HG02852 (cell line): ENCODE measurements around the gene INHBB.

ENCODE experiments used
- ATAC-seq: cut with Tn5 transposase; IDR thresholded peaks from one replicate; pipeline ENCODE4 v1.9.1; 2021; ENCODE audit warnings: mild to moderate bottlenecking, moderate library complexity; ENCODE audit not compliant: unreplicated experiment

The INHBB gene

DNA sequence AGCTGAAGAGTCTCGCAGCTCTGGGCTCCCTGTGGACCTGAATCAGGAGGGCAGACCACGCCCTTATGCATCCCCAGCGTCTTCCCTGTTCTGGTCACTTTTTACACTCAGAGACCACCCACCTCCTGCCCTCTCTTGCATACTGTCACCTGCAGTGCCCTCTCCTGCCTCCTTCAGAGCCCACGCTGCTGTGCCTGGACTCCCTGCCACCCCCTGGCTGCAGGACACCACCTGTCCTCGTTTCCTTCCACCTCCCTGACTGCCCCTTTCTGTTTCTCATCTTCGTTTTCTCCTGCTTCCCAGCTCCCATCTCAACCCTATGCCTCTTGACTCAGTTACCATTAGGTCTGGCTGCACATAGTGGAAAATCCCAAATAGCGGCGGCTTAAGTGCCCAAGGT lies 9.2 kb upstream of the INHBB start:
- no peak for ATAC-seq

DNA sequence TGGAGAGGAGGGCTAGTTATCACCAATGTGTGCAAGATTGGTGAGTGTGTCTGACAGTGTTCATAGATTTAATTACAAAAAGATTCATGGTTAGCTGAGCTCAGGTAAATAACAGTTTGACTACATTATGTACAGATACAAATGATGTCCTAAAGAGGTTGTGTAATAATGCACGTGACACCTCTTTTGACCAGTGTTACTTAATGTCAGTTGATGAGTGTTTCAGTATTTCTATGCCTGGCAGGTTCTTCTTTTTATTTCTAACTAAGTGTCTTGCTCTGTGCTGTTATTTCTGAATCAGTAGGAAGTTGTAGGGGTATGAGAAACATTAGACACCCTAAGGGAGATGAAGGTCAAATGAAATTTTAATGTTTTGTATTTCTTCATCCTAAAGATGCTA lies 7.9 kb upstream of the INHBB start:
- no peak for ATAC-seq

DNA sequence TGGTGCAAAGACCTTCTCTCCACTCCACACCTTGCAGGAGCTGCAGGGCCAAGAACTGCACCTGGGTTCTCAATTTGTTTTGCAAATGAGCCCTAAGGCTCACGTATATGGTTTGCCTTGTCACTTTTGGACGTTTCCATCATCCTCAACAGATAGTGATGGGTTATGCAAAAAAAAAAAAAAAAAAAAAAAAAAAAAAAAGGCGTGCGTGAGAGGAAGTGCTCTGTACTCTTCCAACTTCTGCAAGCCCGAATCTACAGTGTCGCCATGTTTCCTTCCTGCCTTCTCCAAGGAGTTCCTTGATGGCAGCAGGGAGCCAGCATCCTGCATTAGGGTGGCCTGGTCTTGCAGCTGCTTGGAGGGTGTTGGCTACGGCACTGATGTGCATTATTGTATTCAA lies 4.0 kb upstream of the INHBB start:
- no peak for ATAC-seq

DNA sequence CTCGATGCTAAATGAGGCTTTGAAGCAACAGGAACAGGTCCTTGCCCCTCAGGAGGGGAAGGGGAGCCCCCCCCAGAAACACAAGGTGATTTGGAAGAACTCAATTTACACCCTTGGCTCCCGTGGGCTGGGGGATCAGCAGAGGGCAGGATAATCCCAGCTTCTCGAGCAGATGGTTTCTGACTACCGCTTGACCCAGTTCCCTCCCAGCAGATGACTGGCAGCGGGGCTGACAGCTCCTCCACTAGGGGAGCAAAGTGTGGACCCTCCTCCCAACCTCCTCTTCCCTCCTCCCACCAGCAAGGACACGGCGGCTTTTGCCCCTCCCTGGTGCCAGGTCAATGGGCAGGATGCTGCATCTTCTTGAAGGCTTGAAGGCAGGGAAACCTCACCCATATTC lies 3.5 kb upstream of the INHBB start:
- no peak for ATAC-seq

DNA sequence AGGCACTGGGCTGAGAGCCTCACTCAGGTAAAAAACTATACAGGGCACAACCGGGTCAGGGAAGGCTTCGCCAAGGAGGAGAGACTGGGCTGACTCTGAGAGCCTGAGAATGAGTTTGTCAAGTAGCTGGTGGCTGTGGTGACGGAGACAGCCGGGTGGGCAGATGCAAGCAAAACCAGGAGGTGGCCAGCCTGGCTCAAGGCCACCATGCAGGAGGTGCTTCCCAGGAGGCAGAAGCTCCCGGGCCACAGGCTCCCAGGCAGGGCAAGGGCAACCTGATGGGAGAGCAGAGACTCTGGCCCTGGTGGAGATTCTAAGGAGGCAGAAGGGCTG lies 2.9 kb upstream of the INHBB start:
- no peak for ATAC-seq

DNA sequence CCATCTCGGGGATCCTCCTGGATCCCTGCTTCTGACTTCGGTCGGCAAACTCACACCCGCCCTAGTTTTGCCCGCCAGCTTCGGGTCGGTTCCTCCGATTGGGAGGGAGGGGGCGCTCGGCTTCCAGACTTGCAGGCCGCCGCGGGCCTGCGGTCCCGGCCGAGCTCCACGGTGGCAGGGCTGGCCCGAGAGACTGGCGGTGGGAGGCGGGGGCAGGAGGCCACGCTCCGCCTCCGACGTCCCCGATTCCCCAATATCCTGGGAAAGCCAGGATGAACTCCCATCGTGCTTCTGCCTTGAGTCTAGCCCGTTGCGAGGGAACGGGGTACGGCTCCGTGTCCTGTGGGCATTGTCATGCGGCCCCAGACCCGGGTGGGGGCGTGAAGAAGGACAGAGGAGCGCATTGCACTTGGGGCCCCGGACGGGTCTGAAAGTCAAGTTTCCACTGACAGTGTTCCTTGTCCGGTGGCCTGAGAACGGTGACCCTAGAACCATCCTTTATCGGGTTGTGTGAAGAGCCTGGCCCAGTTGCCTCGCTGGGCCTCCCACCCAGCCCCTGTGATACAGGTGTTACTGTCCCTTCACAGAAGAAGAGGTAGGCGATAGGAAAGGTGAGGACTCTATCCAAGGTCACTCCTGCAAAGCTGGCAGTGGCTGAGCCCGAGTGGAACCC lies 2.4 kb upstream of the INHBB start:
- peak; percentile 49 for ATAC-seq

DNA sequence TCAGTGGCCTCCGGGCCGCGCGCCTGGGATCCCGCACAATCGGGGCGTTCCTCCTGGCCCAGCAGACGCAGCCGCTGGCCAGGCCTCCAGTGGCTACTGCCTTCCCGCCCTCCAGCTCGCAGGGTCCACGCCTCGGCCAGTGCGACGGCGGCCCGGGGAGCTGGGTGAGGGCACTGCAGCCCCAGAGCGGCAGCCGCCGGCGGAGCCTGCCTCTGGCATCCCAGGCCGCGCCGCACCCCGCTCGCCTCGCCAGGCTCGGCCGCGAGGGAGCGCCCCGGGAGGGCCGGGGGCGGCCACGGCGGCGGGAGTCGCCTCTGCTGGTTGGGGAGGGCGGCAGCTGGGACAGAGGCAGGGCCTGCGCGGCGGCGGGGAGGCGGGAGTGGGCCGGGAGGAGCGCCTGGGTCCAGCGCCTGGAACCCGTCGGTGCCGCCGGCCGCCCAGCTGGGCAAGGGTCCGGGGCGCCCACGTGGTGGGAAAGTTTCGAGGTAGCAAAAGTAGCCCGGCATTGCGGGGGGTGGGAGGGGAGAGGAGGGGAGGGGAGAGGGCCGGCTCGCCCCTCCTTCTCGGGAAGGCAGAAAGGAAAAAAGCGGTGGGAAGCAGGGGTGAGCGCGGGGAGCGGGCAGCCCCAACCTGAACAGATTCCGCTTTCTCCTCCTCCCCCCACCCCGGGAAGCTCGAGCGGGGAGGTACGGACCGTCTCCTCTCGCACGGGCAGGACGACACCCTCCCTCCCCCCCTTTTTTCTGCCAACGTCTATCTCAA lies 1.5 kb upstream of the INHBB start:
- ATAC-seq, result no peak

DNA sequence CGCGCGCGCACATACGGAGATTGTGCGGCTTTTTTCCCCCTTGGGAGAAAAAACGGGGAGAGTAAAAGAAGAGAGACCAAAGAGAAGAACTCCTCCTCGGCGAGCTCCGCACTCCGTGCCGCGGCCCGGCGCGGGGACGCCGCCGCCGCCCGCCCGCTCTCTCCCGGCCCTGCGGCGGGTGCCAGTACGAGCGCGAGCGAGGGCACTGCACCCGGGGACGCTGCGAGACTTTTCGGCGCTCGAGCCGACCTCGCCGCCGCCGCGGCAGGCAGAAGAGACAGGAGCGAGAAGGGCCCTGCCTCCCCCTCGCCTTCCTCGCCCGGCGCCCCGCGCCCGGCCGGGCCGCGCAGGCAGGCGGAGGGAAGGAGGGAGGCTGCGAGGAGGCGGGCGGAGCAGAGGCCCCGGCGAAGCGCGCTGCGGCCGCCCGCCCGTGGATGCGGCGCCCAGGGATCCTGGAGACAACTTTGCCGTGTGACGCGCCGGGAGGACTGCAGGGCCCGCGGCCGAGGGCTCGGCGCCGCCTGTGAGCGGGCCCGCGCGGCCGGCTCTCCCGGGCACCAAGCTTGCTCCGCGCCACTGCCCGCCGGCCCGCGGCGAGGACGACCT lies 857 bp upstream of the INHBB start:
- no peak for ATAC-seq

DNA sequence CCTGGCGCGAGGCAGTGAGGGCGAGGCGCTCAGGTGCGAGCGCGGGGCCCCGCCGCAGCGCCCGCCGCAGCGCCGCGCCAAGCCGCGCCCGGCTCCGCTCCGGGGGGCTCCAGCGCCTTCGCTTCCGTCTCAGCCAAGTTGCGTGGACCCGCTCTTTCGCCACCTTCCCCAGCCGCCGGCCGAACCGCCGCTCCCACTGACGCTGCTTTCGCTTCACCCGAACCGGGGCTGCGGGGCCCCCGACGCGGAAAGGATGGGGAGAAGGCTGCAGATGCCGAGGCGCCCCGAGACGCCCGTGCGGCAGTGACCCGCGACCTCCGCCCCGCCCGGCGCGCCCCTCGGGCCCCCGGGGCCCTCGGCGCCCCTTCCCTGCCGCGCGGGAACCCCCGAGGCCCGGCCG lies 328 bp upstream of the INHBB start:
- no peak for ATAC-seq

DNA sequence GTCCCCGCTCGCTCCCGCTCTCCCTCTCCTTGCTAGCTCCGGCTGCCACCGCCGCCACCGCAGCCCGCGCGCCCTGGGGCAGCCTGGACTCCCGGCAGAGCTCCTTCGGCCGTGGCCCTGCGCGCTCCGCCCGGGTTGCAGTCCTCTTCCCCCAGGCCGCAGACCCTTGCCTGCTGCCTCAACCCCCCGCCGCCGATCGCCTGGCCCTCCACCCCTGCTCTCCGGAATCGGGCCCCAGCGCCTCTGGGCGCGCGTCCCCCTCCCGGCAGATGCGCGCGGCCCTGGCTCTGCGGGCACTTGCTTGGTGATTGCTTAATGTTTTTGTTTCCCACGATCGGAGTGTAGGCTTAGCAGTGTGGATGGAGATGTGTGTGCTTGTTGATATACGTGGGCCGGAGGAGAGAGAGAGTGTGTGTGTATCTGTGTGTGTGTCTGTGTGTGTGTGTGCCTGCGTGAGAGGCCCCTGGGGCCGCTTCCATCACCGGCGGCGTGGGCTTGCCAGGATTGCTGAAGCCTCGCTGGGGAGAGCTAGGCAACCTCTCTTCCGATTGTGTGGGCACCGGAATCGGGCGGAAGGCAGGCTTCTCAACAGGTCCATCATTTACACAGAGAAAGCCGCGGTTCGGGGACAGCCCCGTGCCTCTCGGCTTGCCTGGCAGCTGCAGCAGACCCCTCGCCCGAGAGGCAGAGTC lies 877 bp downstream of the INHBB start:
- ATAC-seq, result no peak

DNA sequence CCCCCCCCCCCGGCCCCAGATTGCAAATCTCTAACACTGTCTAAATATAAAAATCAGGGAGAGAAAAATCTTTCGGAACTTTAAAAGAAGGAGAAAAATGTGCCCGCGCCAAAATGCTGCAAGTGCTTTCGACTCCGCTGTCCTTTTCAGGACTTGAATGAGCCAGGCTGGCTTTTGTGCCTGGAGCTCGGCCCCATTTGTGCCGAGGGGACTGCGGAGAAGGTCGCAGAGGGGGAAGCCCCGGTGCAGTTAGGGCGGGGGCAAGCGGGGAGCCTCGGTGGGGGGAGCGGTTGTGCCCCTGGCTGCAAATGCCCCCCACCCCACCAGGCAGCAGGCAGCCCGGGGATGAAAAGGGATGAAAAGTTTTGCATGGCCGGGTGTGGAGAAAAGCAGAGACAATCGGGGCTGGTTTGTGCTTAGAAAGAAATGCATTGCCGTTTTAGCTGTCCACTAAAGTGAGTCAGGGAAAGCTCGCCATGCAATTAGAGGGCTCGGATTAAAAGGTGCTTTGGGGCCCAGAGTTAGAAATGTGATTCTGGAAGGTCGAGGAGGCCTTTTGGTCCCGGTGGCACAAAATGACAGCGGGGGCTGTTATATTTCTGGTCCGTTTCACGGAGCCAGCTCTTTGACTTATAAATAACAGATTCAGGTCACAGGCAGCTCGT lies 1.6 kb downstream of the INHBB start:
- no peak for ATAC-seq

DNA sequence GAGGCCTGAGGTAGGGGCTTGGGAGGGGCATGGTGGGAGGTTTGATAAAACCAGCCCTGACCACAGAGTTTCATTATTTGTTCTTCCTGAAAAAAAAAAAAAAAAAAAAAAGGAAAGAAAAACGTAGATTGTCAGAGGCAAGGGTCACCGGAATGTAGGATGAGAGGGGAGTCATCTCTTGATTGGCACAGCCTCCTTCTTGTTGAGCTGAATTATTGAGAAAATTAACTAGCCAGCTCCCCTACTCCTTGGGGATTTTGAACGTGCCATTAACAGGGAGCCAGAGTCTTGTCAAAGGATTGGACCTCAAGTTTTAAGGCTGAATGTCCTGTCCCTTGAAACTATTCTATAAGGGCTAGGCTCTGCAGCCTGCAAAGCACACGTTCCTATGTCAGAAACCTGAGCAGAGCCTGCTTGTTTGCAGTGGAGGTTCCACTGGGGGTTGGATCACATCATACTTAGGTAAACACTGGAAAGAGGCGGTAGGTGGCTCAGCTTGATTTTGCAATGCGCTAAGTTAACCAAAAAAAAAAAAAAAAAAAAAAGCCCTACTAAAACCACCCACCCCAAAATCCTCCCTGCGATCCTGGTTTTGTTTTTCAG lies 2.3 kb downstream of the INHBB start:
- ATAC-seq, result no peak

DNA sequence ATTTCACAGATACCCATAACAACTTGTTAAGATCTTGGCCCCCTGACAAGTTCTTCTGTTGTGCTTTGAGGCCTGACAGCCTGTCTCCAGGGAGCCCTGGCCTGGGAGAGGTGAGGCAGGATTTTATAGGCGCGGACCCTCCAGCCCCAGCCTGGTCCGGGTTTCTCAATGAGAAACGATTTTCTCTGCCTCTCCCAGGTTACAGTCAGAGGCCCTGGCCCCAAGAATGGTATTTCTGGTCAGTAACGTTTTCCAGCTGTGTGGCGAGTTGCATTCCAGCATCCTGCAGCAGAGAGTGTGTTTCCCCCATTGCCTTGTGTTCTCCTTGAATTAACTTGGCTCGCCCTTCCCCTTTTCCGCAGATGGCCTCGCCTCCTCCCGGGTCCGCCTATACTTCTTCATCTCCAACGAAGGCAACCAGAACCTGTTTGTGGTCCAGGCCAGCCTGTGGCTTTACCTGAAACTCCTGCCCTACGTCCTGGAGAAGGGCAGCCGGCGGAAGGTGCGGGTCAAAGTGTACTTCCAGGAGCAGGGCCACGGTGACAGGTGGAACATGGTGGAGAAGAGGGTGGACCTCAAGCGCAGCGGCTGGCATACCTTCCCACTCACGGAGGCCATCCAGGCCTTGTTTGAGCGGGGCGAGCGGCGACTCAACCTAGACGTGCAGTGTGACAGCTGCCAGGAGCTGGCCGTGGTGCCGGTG lies 3.0 kb downstream of the INHBB start:
- no peak for ATAC-seq

DNA sequence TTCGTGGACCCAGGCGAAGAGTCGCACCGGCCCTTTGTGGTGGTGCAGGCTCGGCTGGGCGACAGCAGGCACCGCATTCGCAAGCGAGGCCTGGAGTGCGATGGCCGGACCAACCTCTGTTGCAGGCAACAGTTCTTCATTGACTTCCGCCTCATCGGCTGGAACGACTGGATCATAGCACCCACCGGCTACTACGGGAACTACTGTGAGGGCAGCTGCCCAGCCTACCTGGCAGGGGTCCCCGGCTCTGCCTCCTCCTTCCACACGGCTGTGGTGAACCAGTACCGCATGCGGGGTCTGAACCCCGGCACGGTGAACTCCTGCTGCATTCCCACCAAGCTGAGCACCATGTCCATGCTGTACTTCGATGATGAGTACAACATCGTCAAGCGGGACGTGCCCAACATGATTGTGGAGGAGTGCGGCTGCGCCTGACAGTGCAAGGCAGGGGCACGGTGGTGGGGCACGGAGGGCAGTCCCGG lies 3.5 kb downstream of the INHBB start:
- no peak for ATAC-seq

DNA sequence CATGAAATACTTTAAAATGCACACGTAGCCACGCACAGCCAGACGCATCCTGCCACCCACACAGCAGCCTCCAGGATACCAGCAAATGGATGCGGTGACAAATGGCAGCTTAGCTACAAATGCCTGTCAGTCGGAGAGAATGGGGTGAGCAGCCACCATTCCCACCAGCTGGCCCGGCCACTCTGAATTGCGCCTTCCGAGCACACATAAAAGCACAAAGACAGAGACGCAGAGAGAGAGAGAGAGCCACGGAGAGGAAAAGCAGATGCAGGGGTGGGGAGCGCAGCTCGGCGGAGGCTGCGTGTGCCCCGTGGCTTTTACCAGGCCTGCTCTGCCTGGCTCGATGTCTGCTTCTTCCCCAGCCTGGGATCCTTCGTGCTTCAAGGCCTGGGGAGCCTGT lies 4.1 kb downstream of the INHBB start:
- ATAC-seq, result no peak

DNA sequence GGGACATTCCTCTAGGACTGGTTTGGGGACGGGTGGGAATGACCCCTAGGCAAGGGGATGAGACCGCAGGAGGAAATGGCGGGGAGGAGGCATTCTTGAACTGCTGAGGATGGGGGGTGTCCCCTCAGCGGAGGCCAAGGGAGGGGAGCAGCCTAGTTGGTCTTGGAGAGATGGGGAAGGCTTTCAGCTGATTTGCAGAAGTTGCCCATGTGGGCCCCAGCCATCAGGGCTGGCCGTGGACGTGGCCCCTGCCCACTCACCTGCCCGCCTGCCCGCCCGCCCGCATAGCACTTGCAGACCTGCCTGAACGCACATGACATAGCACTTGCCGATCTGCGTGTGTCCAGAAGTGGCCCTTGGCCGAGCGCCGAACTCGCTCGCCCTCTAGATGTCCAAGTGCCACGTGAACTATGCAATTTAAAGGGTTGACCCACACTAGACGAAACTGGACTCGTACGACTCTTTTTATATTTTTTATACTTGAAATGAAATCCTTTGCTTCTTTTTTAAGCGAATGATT lies 4.9 kb downstream of the INHBB start:
- ATAC-seq, result no peak

DNA sequence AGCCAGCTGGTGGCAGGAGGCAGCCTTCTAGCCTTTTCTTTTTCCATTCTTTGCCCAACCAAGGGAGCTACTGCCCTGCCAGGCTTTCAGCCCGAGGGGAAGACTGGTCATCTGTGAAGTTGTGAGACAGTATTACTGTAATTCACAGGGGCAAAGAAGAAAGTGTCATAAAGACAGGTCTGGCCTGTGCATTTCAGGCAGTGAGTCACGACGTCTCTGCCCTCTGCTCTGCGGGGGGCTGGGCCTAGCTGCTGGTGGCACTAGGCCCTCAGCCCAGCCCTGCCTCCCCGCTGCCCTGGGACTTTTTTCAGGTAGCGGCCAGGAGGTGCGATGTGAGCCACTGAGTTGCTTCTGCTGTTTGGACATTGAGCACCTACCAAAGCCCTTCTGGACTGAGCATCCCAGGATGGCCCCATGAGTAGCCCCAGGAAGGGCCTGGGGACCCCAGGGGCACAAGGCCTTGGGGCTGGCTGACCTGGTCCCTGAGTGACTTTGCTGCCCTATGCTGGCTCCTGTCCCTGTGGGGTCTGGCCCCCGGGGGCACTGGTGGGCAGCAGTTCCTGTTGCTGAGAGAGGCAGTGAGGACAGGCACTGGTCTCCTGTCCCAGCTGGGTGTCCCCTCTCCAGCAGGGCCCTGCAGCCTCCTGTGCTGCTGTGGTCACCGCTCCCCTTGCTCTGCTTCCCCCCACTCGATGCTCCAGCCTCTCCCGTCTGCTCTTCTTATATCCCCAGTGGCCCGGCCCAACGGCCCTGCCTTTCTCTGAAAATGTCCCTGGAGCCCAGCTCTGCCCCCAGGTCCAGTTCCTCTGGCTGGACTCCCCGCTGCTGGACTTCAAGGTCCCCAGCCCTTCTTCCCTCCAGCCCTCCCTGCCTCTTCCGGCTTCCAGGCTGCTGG lies 7.0 kb downstream of the INHBB start:
- no peak for ATAC-seq

DNA sequence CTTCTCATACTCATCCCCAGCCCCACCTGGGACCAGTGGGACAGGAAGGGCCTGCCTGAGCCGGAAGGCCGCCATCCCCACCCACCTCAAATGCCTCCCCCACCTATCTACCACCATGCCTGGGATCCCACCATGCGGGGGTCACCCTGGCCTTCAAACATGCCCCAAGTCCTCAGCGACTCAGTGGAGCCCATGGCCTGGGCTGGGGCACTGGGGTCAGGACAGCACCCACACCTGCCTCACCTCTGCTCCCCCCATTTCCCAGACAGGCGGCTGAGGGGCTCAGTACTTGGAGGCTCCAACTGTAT lies 7.6 kb downstream of the INHBB start:
- ATAC-seq, result no peak

DNA sequence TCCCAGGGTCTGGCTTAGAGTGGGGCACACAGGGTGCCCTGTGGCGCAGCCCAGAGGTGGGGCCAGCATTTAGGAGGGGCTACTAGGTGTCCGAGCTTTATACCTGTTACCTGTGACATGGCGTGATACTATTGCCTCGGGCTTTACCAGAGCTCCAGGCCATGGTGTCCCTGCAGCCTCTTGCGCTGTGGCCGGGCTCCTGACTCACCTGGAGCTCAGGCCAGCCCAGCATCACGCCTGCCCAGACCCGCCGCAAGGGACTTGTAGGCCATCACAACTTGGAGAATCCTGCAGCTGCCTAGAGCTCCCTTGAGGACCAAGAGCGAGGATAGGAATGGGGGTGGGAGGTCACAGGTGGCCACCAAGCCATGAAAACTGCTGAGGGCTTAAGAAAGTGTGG lies 8.0 kb downstream of the INHBB start:
- ATAC-seq, result no peak
